ENCODE measurements around the gene KCNQ5.

The KCNQ5 gene

GRCh38 chr6:72683797-72684196, 61.9 kb downstream of the KCNQ5 start:
- no peak for DNase-seq

GRCh38 chr6:72689107-72689954, 67.5 kb downstream of the KCNQ5 start:
- DNase-seq: no peak

- DNase-seq: no peak
Measured at GRCh38 chr6:72691249-72691648, 69.4 kb downstream of the KCNQ5 start.

- DNase-seq: no peak
Measured at GRCh38 chr6:72696055-72696454, 74.2 kb downstream of the KCNQ5 start.

- peak; percentile 26 for DNase-seq
Measured at GRCh38 chr6:72699159-72699558, 77.3 kb downstream of the KCNQ5 start.

- no peak for DNase-seq
Measured at GRCh38 chr6:72702421-72702820, 80.6 kb downstream of the KCNQ5 start.

GRCh38 chr6:72703093-72703492, 81.2 kb downstream of the KCNQ5 start:
- DNase-seq: no peak

- no peak for DNase-seq
Measured at GRCh38 chr6:72704979-72705378, 83.1 kb downstream of the KCNQ5 start.

- DNase-seq: no peak
Measured at GRCh38 chr6:72709431-72709830, 87.6 kb downstream of the KCNQ5 start.

- DNase-seq: no peak
Measured at GRCh38 chr6:72711731-72712130, 89.9 kb downstream of the KCNQ5 start.

GRCh38 chr6:72712910-72713309, 91.0 kb downstream of the KCNQ5 start:
- DNase-seq: no peak

- no peak for DNase-seq
Measured at GRCh38 chr6:72715119-72715518, 93.3 kb downstream of the KCNQ5 start.

GRCh38 chr6:72716916-72717315, 95.1 kb downstream of the KCNQ5 start:
- DNase-seq: peak; percentile 9

- DNase-seq: peak; percentile 61
Measured at GRCh38 chr6:72720464-72720863, 98.6 kb downstream of the KCNQ5 start.

- no peak for DNase-seq
Measured at GRCh38 chr6:72721346-72721745, 99.5 kb downstream of the KCNQ5 start.

- peak; percentile 15 for DNase-seq
Measured at GRCh38 chr6:72724545-72724944, 102.7 kb downstream of the KCNQ5 start.

- DNase-seq: no peak
Measured at GRCh38 chr6:72728706-72729343, 107.0 kb downstream of the KCNQ5 start.

GRCh38 chr6:72733045-72733444, 111.2 kb downstream of the KCNQ5 start:
- no peak for DNase-seq

- peak; percentile 16 for DNase-seq
Measured at GRCh38 chr6:72738091-72738490, 116.2 kb downstream of the KCNQ5 start.

GRCh38 chr6:72739368-72739779, 117.5 kb downstream of the KCNQ5 start:
- DNase-seq: no peak

- no peak for DNase-seq
Measured at GRCh38 chr6:72740135-72740534, 118.3 kb downstream of the KCNQ5 start.

- no peak for DNase-seq
Measured at GRCh38 chr6:72741083-72741482, 119.2 kb downstream of the KCNQ5 start.

GRCh38 chr6:72742001-72742673, 120.3 kb downstream of the KCNQ5 start:
- no peak for DNase-seq

GRCh38 chr6:72746276-72746675, 124.4 kb downstream of the KCNQ5 start:
- no peak for DNase-seq
